GM06990 (cell line): ENCODE data around the gene CBLIF.
A peak's percentile ranks its signal among the peaks of the same experiment; 100 is the strongest.
"Not testable (repeated sequence)": the region's sequence is repeated elsewhere in the genome, so short reads cannot be mapped to it uniquely, and the experiment has no call there.

ENCODE experiments used
- DNase-seq: peaks from one replicate; pipeline ENCODE4 v3.0.0-alpha.2; 2011; ENCODE audit not compliant: insufficient read length; ENCODE audit errors: extremely low read depth
- H3K27me3 ChIP-seq: replicated peaks from 2 replicates; pipeline ENCODE4 v1.6.0; 2011; ENCODE audit warnings: low read length; ENCODE audit not compliant: control insufficient read depth, insufficient read depth
- H3K36me3 ChIP-seq: 2 replicates; pipeline ENCODE4 v1.5.1; 2011; ENCODE audit warnings: low read length; ENCODE audit not compliant: control insufficient read depth, insufficient read depth
- H3K4me3 ChIP-seq: replicated peaks from 2 replicates; pipeline ENCODE4 v1.5.1; 2011; ENCODE audit warnings: low read depth, mild to moderate bottlenecking, control low read depth, low read length
- CTCF ChIP-seq: IDR thresholded peaks from 2 replicates; pipeline ENCODE4 v1.5.1; 2011; ENCODE audit warnings: low read length, control low read depth, mild to moderate bottlenecking, inconsistent platforms; ENCODE audit not compliant: insufficient read depth, poor library complexity, severe bottlenecking

CBLIF gene

GRCh38 chr11:59822989-59823566, 22.2 kb downstream of the CBLIF start:
- no peak for DNase-seq
- Histone ChIP-seq H3K4me3 (no peak overlapping the region), H3K27me3 (no peaks in the 10 kb centered on the region), H3K36me3 (no peaks in the 10 kb centered on the region)
- peak; percentile 51 for TF ChIP-seq CTCF

GRCh38 chr11:59818572-59818971, 26.7 kb downstream of the CBLIF start:
- no peak for DNase-seq
- Histone ChIP-seq H3K4me3 (no peak overlapping the region), H3K27me3 (no peaks in the 10 kb centered on the region), H3K36me3 (no peaks in the 10 kb centered on the region)
- TF ChIP-seq CTCF, result no peak

- not testable (repeated sequence) for H3K4me3 ChIP-seq, H3K36me3 ChIP-seq, H3K27me3 ChIP-seq, DNase-seq
Observed at GRCh38 chr11:59816434-59816833, 28.9 kb downstream of the CBLIF start.

GRCh38 chr11:59815754-59816153, 29.5 kb downstream of the CBLIF start:
- DNase-seq, result no peak
- Histone ChIP-seq H3K4me3 (no peak overlapping the region), H3K27me3 (no peaks in the 10 kb centered on the region), H3K36me3 (no peaks in the 10 kb centered on the region)
- TF ChIP-seq CTCF, result no peak

GRCh38 chr11:59814021-59814420, 31.3 kb downstream of the CBLIF start:
- Histone ChIP-seq H3K4me3 (no peak overlapping the region), H3K27me3 (no peaks in the 10 kb centered on the region), H3K36me3 (no peaks in the 10 kb centered on the region)
- no peak for TF ChIP-seq CTCF
- no peak for DNase-seq

DNA sequence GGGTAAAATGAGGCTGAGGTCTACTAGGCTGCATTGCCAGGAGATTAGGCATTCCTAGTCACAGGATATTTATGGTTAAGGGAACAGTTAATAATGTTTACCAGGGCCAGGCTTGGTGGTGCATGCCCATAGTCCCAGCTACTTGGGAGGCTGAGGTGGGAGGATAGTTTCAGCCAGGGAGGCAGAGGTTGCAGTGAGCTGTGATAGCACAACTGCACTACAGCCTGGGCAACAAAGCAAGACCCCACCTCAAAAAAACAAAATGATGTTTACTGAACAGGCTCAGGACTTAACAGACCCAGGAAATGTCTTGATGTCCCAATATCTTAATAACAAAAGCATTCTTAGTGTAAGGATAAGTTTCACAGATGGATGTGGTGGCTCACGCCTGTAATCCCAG, 31.9 kb downstream of the CBLIF start:
- TF ChIP-seq CTCF, result no peak
- no peaks in the 10 kb centered on the region for H3K27me3 ChIP-seq
- DNase-seq, result no peak
- no peaks in the 10 kb centered on the region for H3K36me3 ChIP-seq
- no peak overlapping the region for H3K4me3 ChIP-seq
